Calu3 (cell line): Measurements from ENCODE around the gene SPATC1L. TPM values are rescaled to one million over a fixed set of nuclear protein-coding genes. Genes with fewer than 3 reads are reported as not detected.
"Not testable (repeated sequence)": the region's sequence is repeated elsewhere in the genome, so short reads cannot be mapped to it uniquely, and the experiment has no call there.

ENCODE experiments used
- BruUV-seq: library from RNA; stranded (reverse); fragments of 400-500 nt; replicated peaks from 2 replicates; lab custom pipeline; 2021; lab: Mats Ljungman, UMichigan
- CTCF ChIA-PET: fragments of 300-600 bp; sonication (Branson Sonifier 250); formaldehyde crosslinking; loops from one replicate; lab custom pipeline; 2022; ENCODE audit warnings: antibody characterized with exemption; lab: Charles Lee
- DNase-seq: peaks from one replicate; pipeline ENCODE4 v3.0.0; 2022
- H3K27ac Mint-ChIP-seq: one replicate; pipeline ENCODE4 v1.8.0; 2022; ENCODE audit warnings: mixed read lengths; ENCODE audit not compliant: unreplicated experiment
- H3K27me3 Mint-ChIP-seq: one replicate; pipeline ENCODE4 v1.8.0; 2022; ENCODE audit warnings: mixed read lengths; ENCODE audit not compliant: unreplicated experiment
- H3K36me3 Mint-ChIP-seq: one replicate; pipeline ENCODE4 v1.8.0; 2022; ENCODE audit warnings: mild to moderate bottlenecking, moderate library complexity, mixed read lengths; ENCODE audit not compliant: insufficient read depth, unreplicated experiment
- H3K4me1 Mint-ChIP-seq: one replicate; pipeline ENCODE4 v1.8.0; 2022; ENCODE audit warnings: mild to moderate bottlenecking, low read depth, mixed read lengths; ENCODE audit not compliant: unreplicated experiment
- H3K4me3 Mint-ChIP-seq: one replicate; pipeline ENCODE4 v1.8.0; 2022; ENCODE audit warnings: mild to moderate bottlenecking, low read depth, moderate library complexity, mixed read lengths; ENCODE audit not compliant: unreplicated experiment
- H3K9me3 Mint-ChIP-seq: one replicate; pipeline ENCODE4 v1.8.0; 2022; ENCODE audit warnings: low read depth, mixed read lengths; ENCODE audit not compliant: unreplicated experiment
- intact Hi-C: fragments of 100-400 bp; cut with micrococcal nuclease; formaldehyde crosslinking; loops from one replicate; pipeline ENCODE4 v1.10.0; 2022; ENCODE audit not compliant: unreplicated experiment
- total RNA-seq: library from RNA; stranded (reverse); gene quantifications from 2 replicates; pipeline ENCODE4 v1.2.3, GENCODE V29; 2022
- TF ChIP-seq, protein P1 (sequence below): fragments of 200-600 bp; IDR thresholded peaks from one replicate; pipeline ENCODE4 v1.8.0; 2022; ENCODE audit warnings: antibody characterized with exemption; ENCODE audit not compliant: unreplicated experiment

The SPATC1L gene
- total RNA-seq, 1 experiment from 2014 or later = 4.4 TPM

DNA sequence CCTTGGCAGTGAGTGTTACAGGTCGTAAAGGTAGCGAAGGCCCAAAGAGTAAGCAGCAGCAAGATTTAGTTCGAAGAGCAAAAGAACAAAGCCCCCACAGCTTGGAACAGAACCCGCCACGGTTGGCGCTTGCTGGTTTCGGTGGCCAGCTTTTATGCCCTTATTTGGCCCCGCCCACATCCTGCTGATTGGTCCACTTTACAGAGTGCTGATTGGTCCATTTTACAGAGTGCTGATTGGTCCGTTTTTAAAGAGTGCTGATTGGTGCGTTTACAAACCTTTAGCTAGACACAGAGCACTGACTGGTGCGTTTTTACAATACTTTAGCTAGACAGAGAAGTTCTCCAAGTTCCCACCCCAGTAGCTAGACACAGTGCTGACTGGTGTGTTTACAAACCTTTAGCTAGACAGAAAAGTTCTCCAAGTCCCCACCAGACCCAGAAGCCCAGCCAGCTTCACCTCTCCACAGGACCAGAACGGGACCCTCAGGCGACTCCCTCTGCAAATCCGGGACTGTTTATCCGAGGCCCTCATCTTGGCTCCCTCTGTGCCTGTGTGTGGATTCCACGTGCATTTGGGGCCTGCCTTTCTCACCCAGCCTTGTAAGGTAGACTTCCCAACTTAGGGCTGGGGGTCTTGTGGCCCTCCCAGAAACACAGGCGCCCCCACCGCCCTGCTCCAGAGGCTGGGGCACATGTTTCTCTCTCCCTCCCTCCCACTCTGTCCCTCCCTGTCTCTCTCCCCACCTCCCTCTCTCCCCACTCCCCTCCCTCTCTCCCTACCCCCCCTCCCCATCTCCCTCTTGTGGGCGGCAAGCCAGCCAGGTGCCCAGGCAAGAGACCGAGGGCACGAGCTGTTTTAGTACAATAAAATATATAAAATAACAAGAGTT is 41.4 kb downstream of the SPATC1L start:
- TF ChIP-seq, protein P1, sequence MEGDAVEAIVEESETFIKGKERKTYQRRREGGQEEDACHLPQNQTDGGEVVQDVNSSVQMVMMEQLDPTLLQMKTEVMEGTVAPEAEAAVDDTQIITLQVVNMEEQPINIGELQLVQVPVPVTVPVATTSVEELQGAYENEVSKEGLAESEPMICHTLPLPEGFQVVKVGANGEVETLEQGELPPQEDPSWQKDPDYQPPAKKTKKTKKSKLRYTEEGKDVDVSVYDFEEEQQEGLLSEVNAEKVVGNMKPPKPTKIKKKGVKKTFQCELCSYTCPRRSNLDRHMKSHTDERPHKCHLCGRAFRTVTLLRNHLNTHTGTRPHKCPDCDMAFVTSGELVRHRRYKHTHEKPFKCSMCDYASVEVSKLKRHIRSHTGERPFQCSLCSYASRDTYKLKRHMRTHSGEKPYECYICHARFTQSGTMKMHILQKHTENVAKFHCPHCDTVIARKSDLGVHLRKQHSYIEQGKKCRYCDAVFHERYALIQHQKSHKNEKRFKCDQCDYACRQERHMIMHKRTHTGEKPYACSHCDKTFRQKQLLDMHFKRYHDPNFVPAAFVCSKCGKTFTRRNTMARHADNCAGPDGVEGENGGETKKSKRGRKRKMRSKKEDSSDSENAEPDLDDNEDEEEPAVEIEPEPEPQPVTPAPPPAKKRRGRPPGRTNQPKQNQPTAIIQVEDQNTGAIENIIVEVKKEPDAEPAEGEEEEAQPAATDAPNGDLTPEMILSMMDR = no peak
- no peak overlapping the region for H3K27ac Mint-ChIP-seq
- H3K36me3 Mint-ChIP-seq = peaks cover 8% of the 10 kb centered on the region
- no peak for DNase-seq
- H3K4me3 Mint-ChIP-seq = peak overlapping the region; percentile 65
- no peaks in the 10 kb centered on the region for H3K9me3 Mint-ChIP-seq
- intact Hi-C loops = loop anchor here (10.0 kb wide), 1 partner anchor 82 kb away; the partner anchor contains the start of gene LSS
- CTCF ChIA-PET = interaction anchor here (0.6 to 1.6 kb wide), 9 partner anchors 10 to 244 kb away, joined by 3 to 20 read pairs (median 5); partner anchors contain the start of genes COL6A1, MCM3AP and YBEY
- BruUV-seq = no TSS peak
- peaks cover 15% of the 10 kb centered on the region for H3K27me3 Mint-ChIP-seq
- H3K4me1 Mint-ChIP-seq = peaks cover 11% of the 10 kb centered on the region

DNA sequence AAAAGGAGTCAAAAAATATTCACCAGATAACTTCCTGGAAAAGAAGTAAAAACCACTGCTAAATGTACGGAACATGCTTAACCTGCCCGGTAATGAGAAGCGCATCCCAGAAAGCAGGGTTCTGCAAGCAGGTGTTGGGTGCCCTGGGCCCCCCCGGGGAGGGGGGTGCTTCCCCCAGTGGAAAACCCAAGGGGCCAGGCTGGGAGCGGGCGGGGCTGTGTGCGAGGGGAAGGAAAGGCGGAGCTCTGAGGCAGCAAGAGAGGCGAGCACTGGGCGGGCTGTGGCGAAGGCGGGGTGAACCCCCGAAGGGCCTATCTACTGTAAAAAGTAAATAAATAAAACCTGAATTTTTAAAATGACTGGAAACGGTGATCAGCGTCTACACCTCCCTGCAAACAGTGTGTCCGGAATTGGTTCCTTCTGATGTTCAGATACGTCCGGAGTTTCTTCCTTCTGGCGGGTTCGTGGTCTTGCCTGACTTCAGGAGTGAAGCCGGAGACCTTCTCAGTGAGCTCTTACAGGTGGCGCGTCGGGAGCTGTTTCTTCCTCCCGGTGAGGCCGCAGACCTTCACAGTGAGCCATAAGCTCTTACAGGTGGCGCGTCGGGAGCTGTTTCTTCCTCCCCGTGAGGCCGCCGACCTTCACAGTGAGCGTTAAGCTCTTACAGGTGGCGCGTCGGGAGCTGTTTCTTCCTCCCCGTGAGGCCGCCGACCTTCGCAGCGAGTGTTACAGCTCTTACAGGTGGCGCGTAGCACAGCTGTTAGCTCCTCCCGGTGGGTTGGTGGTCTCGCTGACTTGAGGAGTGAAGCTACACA is 42.3 kb downstream of the SPATC1L start:
- Mint-ChIP-seq H3K4me3 (no peak overlapping the region), H3K4me1 (peaks cover 11% of the 10 kb centered on the region), H3K27ac (no peak overlapping the region), H3K27me3 (peaks cover 15% of the 10 kb centered on the region), H3K36me3 (peaks cover 8% of the 10 kb centered on the region), H3K9me3 (no peaks in the 10 kb centered on the region)
- TF ChIP-seq, protein P1 = no peak
- CTCF ChIA-PET = no interaction called here
- no TSS peak for BruUV-seq
- DNase-seq = no peak
- intact Hi-C loops = loop anchor here (10.0 kb wide), 1 partner anchor 83 kb away; the partner anchor contains the start of gene LSS

DNA sequence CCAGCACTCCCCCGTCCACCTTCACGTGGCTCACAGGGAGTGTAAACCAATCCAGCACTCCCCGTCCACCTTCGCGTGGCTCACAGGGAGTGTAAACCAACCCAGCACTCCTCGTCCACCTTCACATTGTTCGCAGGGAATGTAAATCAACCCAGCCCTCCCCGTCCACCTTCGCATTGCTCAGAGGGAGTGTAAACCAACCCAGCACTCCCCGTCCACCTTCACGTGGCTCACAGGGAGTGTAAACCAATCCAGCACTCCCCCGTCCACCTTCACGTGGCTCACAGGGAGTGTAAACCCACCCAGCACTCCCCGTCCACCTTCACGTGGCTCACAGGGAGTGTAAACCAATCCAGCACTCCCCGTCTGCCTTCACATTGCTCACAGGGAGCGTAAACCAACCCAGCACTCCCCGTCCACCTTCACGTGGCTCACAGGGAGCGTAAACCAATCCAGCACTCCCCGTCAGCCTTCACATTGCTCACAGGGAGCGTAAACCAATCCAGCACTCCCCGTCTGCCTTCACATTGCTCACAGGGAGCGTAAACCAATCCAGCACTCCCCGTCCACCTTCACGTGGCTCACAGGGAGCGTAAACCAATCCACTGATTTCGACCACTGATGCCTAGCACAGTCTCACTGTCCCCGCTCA is 43.8 kb downstream of the SPATC1L start:
- H3K9me3 Mint-ChIP-seq = not testable (repeated sequence)

DNA sequence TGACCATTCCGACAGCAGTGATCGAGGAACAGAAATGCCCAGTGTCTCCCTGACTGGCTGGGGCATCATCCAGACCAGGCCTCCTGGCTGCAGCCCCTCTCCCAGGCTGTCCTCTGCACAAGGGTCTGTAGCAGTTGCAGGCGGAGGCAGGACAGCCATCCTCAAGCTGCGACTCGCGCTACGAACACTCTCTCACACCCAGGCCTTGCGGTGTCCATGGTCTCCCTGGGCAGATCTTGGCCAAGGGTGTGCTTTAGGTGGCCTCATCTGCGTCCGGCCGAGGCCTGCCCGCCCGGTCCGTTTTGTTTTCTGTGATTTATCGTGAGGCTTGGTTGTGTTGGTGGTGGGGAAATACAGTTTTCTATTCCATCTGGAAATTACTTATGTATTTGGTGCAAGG is 44.6 kb downstream of the SPATC1L start:
- TF ChIP-seq, protein P1 = no peak
- CTCF ChIA-PET = no interaction called here
- intact Hi-C loops = loop anchor here (10.0 kb wide), 1 partner anchor 85 kb away; the partner anchor contains the start of gene LSS
- DNase-seq = no peak
- Mint-ChIP-seq H3K4me3 (no peak overlapping the region), H3K27me3 (peaks cover 15% of the 10 kb centered on the region), H3K9me3 (no peaks in the 10 kb centered on the region), H3K4me1 (peaks cover 11% of the 10 kb centered on the region), H3K27ac (no peak overlapping the region), H3K36me3 (peaks cover 8% of the 10 kb centered on the region)
- BruUV-seq = no TSS peak

More for the DNA sequence above, 43.8 kb downstream of the SPATC1L start:
- CTCF ChIA-PET, H3K36me3 Mint-ChIP-seq, DNase-seq, BruUV-seq, H3K4me3 Mint-ChIP-seq, H3K27ac Mint-ChIP-seq: not testable (repeated sequence)
- peaks cover 15% of the 10 kb centered on the region for H3K27me3 Mint-ChIP-seq
- H3K4me1 Mint-ChIP-seq = peaks cover 11% of the 10 kb centered on the region
- intact Hi-C loops = loop anchor here (10.0 kb wide), 1 partner anchor 84 kb away; the partner anchor contains the start of gene LSS
